ENCODE measurements around the gene XYLT1.

GRCh38 chr16:17177242-17177958, 293.4 kb downstream of the XYLT1 start:
- TF ChIP-seq REST (IDR thresholded peaks at IDR 0.05; ENCODE audit: low read depth) (no peak), EP300 (IDR thresholded peaks at IDR 0.05; ENCODE audit: borderline replicate concordance) (no peak), EGR1 (IDR thresholded peaks at IDR 0.05) (no peak), MAX (IDR thresholded peaks at IDR 0.05) (no peak), USF1 (IDR thresholded peaks at IDR 0.05) (no peak)

All from Ishikawa (cell line).